ENCODE results near the gene ARHGAP26. TPM values are rescaled to one million over a fixed set of nuclear protein-coding genes. Genes with fewer than 3 reads are reported as not detected.

ARHGAP26 gene
- polyA plus RNA-seq, 4 donors, result 10.4 to 12.2 (median 11.0) TPM

DNA sequence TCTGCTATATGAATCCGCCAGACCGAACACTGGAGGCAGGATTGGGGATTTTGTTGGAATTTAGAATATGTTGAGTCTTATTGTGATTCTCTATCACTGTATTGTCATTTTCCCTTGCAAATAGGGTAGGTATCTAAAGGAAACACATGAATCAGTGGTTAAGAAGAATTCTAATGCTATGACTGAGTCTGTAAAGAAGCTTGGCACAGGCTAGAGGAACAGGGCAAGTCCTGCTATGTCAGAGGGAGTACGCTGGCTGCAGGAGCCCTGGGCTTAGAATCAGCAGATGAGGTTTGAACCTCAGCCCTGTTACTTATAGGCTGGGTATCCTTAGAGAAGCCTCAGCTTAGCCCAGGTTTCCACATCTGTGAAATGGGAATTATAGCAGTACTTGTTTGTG, 435.2 kb downstream of the ARHGAP26 start:
- DNase-seq (ENCODE audit: low read depth in 4 of 4, low spot score in 3 of 4), result no peak

DNA sequence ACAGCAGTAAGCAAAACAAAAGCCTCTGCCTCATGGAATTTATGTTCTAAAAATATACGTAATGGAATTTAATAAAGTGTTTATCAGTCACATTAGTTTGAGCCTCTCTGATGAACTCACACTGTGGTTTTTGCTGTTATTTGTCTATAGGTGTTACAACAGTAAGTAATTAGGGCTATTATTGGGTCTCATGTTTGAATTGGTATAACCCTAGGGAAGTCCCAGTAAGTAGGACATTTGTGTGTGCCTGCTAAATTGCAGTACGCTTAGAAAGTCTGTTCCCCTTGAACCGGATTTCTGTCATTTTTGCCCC, 435.7 kb downstream of the ARHGAP26 start:
- no peak for DNase-seq (ENCODE audit: low read depth in 4 of 4, low spot score in 3 of 4)

DNA sequence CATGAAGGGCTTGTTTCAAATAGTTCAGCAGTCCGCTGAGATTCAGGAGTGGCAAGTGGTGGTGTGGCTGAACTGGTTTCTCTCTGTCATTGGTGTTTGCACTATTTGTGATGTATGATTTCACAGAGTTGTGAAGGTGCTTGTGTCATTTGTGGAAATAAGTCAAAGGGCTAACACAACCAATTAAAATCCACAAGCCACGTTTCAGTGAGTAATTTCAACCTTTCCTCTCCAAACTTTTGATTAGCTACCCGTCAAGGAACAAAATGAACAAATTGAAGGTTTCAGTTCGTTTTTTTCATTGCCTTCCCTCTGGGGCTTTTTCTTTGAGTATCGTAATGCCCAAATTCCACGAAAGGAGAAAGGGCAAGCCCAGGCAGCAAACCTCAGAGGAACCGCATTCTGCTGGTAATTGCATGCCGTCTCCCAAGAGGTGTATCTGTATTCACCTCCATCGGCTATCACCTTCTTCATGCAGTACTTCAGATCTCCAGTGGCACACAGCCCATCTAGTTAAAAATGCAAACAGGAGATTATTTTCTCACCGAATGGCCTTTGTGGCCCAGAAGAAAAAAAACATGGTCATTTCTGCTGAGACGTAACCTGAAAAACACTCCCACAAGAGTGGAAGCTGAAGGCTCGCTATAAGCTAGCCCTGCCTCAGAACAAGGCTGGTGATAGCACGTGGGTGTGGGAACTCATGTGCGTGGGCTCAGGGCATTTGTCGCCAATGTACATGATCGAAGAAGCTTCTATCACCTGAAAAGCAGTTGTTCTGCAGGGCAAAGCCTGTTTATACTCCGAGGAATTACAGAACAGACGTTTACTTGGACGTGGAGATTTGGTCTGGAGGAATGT, 436.2 kb downstream of the ARHGAP26 start:
- no peak for DNase-seq (ENCODE audit: low read depth in 4 of 4, low spot score in 3 of 4)

DNA sequence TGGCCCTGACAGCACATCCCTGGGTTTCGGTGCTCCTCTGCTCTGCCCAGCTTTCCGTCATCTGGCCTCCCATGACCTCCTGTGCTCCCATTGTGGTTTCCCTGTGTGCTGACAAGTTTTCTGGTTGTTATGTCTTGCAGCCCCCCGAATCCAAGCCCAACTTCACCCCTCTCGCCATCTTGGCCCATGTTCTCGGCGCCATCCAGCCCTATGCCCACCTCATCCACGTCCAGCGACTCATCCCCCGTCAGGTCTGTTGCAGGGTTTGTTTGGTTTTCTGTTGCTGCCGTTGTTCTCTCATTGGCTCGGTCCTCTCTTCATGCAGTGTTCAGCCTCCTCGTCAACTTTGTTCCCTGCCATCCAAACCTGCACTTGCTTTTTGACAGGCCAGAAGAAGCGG, 436.9 kb downstream of the ARHGAP26 start:
- no peak for DNase-seq (ENCODE audit: low read depth in 4 of 4, low spot score in 3 of 4)

DNA sequence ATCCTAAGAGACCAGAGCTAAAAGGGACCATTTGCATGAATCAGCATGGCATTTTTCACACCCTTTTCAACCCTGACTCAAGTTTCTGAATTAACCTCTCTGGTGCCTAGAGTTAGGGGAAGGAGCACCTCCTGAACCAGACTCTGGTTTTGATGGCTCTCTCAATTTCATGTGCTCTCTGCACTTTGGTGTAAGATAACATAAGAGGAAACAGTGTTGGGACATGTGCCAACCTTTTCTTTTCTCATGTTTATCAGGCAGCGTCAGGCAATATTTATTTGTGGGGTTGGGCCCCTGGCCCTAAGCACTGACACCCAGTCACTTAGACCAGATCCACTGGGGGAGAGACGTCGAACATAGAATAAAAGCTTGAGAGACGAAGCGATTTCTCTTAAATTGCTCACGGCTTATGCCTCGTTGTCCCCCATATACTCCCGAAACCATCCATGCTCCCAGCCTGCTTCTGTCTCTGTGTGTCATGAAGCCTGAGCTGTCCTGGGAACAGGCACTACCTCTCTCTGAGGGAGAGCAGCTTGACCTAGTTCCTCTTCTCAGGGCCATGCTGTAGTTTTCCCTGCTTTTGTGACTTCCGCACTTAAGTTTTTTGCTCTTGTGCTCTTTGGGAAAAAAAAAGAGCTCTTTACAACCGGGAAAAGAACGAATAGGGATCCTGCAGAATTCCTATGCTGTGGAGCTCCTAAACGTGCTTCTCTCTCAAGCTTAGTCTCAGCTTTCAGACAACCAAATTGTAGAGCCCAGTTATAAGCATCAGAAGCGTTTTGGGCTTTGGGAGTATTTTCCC, 437.6 kb downstream of the ARHGAP26 start:
- DNase-seq (ENCODE audit: low read depth in 4 of 4, low spot score in 3 of 4), result no peak

DNA sequence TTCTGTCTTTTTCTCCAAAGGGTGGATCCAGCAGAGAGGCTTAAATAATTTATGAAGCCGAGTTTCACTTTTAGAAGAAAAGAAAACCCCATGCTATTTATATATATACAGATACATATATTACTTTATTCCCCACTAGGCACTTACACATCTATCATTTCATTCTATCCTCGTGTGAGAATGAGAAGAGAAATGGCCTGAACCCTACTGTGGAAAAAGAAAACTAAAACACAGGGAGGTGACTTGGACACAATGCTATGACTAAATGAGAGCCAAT, 438.1 kb downstream of the ARHGAP26 start:
- no peak for DNase-seq (ENCODE audit: low read depth in 4 of 4, low spot score in 3 of 4)

DNA sequence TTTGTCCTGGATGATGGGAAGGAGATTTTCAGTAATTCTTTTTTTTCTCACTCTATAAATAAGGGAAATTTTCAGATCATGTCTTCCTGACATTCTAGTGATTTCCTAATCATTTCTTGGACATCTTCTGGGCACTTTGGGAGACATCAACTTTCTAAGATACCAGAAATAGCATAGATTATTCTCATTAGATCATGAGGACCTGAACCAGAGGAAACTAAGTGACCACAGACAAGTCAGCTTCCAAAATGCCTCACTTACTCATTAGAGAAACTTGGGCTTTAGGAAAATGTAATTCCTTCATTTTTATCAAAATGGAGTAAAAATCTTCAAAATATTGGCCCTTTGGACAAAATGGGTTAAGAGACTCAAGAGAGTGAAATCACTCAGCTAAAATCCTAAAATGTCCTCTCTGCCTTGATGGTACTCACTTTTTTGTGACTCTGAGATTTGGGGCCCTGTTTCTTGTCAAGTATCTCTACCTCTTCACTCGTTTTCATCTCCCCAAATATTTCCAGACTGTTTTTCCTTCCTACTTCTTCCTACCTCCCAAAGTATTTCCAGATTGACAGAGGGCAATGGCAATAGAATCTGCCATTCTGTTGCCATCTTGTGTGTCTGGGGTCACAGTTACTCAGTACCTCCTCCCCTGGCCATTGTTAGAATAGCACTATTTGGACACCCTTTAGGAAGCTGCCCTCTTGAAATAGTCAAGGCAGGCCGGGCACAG, 438.8 kb downstream of the ARHGAP26 start:
- DNase-seq (ENCODE audit: low read depth in 4 of 4, low spot score in 3 of 4), result no peak

DNA sequence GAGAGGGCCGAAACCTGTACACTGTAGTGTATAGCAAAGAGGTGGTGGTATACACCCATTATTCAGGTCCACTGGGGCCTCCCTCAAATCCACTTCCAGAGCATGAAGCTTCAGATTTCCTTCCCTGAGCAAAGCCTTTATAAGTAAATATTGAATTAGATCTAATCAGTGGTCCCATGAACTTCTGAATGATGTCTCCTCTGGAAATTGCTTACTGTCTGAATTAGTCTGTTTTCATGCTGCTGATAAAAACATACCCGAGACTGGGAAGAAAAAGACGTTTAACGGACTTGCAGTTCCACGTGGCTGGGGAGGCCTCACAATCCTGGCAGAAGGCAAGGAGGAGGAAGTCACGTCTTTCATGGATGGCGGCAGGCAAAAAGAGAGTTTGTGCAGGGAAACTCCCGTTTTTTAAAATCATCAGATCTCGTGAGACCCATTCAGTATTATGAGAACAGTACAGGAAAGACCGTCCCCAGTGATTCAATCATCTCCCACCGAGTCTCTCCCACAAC, 439.8 kb downstream of the ARHGAP26 start:
- DNase-seq (ENCODE audit: low read depth in 4 of 4, low spot score in 3 of 4), result no peak

DNA sequence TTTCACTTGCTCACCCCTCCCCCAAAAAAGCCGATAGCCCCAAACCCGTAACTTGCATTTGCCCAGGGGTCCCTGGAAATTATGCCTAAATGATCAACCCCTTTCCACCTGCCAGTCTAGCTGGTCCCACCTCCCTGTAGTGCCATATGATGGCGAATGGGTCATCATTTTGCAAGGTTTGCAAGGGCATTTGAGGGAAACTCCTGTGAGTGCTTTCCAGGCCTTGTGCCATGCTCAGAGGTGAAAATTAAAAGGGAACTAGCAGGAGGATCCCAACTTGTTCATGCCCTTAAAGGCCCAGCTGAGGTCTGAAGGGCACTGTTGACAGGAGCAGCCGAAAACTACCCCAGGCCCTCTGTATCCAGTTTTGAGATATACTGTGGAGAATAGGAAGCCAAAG, 440.4 kb downstream of the ARHGAP26 start:
- DNase-seq (ENCODE audit: low read depth in 4 of 4, low spot score in 3 of 4), result no peak

DNA sequence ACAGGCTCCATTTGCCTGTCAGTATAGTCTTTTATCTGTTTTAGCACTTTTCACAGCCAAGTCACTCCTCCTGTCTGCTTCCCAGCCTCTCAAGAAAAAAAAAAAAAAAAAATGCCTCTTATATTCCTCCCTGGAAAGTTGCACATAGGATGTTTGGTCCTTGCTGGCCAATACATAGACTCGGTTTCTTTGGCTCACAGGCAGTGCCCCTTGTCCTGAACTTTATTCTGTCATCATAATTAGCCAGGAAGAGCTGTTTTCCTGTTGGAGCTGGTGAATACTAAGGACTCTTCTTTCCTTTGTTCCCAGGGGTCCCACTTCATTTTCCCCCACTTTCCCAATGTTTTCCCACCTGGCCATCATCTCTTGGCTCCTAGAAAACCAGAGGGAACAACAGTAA, 442.1 kb downstream of the ARHGAP26 start:
- no peak for DNase-seq (ENCODE audit: low read depth in 4 of 4, low spot score in 3 of 4)

DNA sequence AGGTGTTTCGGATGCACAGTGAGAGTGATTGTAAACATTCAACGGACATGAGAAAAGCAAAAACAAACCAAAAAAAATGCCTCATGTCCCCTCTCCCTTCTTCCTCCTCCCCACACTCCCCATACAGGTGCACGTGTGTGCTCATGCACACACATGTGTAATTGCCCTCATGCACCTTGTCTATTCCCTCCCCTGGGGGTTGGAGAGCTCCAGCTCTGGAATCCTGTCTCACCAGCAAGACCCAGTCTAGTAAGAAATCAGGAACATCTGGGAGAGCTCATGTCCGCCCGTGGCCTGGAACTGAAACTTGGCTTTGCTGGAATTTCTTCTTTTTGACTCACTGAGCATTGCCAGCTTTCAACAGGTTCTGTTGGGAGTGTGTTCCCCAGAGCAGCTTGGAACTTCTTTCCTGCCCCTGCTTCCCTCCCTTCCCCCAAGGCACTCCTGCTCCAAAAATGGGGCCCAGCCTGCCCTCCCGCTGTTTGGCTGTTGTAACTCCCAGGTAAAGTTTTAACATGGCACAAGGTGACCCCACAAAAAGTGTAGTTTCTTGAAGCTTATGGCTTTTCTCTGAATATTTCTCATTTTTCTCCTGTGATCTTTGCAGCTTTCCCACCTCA, 443.2 kb downstream of the ARHGAP26 start:
- DNase-seq (ENCODE audit: low read depth in 4 of 4, low spot score in 3 of 4), result no peak

DNA sequence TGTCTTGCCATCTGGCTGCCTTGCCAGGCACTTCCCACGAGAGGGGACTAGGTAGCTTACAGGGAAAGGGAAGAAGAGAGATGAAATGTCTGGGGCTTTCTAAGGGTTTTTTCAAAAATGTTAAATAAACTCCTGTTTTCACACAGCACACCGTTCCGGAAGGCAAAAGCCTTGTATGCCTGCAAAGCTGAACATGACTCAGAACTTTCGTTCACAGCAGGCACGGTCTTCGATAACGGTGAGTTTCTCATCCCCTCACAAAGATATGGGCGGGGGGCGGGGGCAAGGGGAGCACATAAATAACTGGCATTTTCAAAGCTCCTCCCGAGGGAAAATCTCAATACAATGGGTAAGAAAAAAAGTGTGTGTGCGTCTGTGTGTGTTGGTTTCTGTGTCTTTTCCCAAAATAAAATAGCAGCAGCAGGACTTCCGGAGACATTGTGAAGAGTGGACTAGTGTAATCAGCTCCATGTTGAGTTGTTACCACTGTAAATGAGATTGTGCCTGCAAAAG, 443.7 kb downstream of the ARHGAP26 start:
- no peak for DNase-seq (ENCODE audit: low read depth in 4 of 4, low spot score in 3 of 4)

DNA sequence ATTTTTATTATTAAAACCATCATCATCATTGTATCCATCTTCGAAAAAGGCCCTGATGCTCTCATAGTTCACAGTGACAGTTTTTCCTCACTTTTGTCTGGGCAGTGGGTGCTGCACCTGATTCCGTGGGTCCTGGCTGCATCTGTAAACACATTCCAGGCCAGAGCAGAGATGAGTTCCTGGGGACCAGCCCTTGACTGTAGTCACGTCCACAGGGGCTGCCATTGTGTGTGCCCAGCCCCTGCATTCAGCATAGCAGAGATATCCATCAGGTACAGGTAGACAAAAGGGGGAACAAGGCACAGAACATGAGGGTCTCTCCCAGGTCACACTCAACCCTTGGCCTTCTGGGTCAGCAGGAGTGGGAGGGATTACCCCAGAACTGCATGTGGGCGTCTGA, 444.3 kb downstream of the ARHGAP26 start:
- no peak for DNase-seq (ENCODE audit: low read depth in 4 of 4, low spot score in 3 of 4)

DNA sequence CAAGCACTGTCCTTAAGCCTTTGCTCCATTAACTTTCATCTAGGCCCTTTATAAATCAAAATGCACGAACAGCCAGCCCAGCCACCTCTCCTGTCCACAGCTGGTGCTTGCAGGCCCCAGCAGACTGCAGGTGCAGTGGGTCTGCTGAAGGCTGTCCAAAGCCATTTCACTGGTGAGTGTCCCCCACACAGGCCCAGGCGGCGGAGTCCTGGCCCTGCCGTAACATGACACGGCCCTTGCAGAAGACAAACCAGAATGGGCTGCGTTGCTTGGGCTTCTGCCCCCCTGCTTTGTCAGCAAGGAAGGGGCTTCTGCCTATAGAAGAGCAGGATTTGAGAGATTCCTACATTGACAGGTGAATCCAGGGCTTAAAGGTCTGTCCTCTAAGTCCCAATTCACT, 444.7 kb downstream of the ARHGAP26 start:
- DNase-seq (ENCODE audit: low read depth in 4 of 4, low spot score in 3 of 4), result no peak

DNA sequence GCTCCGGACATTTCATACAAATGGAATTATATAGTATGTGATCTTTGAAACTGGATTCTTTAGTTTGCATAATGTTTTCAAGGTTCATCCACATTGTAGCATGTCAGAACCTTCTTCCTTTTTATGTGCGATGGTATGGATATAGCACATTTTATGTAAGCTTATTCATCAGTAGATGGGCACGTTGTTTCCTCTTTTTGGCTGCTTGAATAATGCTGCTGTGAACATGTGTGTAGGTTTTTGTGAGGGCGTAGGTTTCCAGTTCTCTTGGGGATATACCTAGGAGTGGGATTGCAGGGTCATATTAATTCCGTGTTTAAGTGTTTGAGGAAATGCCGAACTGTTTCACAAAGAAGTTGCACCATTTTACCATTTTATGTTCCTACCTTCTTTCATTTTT, 445.5 kb downstream of the ARHGAP26 start:
- DNase-seq (ENCODE audit: low read depth in 4 of 4, low spot score in 3 of 4), result no peak

DNA sequence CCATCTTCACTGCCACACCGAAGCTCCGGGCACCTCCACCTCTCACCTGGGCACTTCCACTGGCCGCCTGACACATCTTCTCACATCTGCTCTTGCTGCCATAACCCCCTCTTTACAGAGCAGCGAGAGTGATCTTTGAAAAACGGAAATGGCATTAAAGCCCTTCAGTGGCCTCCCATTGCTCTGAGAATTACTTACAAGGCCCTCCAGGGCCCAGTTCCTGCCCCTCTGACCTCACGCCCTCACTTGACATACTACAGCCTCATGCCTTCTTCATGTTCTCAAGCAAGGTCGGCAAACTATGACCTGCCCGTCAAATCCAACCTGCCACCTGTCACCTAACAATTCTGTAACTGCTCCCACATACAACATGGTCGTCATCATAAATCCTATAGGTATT, 446.0 kb downstream of the ARHGAP26 start:
- no peak for DNase-seq (ENCODE audit: low read depth in 4 of 4, low spot score in 3 of 4)

DNA sequence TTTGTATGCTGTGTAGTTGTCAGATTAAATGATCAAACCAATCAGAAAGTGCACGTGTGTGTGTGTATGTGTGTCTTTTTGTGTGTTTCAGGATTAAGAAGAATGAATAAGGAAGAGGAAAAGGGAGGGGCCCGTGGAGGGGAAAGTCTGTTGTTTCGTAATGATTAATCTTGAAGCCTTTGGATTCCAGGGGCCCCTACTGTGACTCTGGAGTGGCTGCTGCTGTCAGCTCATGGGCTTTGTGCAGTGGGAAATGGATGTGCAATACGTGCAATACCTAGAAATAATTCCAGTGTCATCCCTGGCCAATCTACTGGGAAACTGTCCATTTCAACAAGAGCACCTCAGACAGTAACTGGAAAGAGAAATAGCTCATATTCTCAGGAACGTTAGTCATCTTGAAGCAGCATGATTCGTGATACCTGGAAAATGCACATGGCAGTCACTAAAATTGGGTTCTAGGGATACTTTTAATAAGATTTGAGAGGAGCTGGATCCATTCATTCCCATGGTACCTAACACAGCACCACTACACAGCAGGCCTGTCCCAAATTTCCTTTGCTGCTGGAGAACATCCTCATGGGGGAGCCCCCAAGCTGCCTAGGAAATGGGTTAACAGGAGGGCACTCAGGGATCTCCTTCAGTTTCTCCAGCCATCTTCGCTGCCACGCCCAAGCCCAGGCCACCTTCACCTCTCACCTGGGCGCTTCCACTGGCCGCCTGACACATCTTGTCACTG, 447.1 kb downstream of the ARHGAP26 start:
- no peak for DNase-seq (ENCODE audit: low read depth in 4 of 4, low spot score in 3 of 4)

DNA sequence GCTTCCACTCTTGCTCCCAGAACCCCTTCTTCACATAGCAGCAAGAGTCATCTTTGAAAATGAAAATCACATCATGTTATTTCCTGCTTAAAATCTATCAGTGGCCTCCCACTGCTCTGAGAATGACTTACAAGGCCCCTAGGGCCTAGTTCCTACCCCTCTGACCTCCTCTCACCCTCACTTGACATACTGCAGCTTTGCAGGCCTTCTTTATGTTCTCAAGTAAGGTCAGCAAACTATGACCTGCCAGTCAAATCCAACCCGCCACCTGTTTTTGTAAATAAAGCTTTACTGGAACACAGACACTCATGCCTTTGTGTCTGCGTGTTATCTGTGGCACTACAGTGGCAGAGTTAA, 447.6 kb downstream of the ARHGAP26 start:
- DNase-seq (ENCODE audit: low read depth in 4 of 4, low spot score in 3 of 4), result no peak

DNA sequence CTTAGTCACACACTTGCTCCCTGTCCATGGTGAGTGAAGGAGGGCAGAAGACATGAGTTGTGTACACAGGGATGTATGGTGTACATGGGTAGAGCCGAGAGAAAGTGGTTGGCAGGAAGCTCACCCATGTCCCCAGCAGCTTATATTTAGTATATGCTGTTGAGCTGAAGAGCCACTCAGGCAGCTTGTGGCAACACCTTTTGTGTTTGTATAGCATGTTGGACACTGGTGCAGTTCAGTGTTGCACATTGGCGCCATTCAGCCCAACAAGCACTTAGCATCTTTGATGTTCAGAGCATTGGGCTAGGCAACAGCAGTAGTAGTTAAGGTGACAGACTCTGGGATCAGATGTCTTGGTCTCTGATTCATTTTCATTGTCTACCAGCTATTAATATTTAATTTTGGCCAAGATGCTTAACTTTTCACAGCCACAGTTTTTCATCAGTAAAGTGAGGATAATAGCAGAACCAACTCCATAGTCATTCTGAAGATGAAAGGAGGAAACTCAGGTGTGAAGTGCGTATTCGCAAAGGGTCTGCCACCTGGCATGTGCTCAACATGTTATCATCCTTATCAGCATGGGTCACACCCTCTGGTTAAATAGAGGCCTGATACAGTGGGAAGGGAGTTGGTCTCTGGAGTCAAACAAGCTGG, 448.5 kb downstream of the ARHGAP26 start:
- no peak for DNase-seq (ENCODE audit: low read depth in 4 of 4, low spot score in 3 of 4)

DNA sequence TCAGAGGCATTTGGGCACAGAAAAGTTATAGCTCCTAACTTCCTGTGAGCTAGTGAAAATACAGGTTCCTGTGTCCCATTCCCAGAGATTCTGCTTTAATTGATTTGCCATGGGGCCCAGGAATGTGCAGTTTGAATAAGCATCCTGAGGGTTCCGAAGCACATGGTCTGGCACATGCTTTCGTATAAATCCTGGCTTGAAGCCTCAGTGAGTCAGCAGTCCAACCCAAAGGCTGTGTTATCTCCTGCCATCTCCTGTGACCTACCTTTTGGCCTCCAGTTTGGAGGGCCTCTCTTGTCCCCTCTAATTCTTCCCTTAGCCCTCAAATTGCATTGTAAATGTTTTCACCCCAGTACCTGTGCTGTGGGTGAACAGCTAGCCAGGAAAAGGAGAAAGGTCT, 449.5 kb downstream of the ARHGAP26 start:
- DNase-seq (ENCODE audit: low read depth in 4 of 4, low spot score in 3 of 4), result no peak
